ENCODE measurements around the gene MUC16. TPM values are rescaled to one million over a fixed set of nuclear protein-coding genes. Genes with fewer than 3 reads are reported as not detected.
"Not testable (repeated sequence)": the region's sequence is repeated elsewhere in the genome, so short reads cannot be mapped to it uniquely, and the experiment has no call there.

Gene MUC16
- total RNA-seq (2014; rRNA removed; shearing (Covaris generic); ENCODE audit: low replicate concordance), result not detected in 2 replicates

GRCh38 chr19:9009935-9010651, at the start of gene MUC16:
Gene MUC16 (minus strand): TSS chr19:9010409.
- Histone ChIP-seq H3K9me3 (no peaks in the 10 kb centered on the region), H3K36me3 (no peaks in the 10 kb centered on the region), H3K4me3 (no peak within 1 kb of the TSS), H3K27me3 (peaks cover 29% of the 10 kb centered on the region)
- no peak for DNase-seq

- DNase-seq, result no peak
- Histone ChIP-seq H3K27me3 (no peaks in the 10 kb centered on the region; the same call in 1 of the 2 replicates), H3K9me3 (0 out of 2 replicates have a peak, but pooled peaks cover under 1% of the 10 kb centered on the region), H3K4me3 (no peak overlapping the region), H3K36me3 (no peaks in the 10 kb centered on the region)
Observed at GRCh38 chr19:9058905-9059667, 48.9 kb upstream of the MUC16 start.

GRCh38 chr19:9057505-9058258, 47.5 kb upstream of the MUC16 start:
- Histone ChIP-seq H3K4me3 (no peak overlapping the region), H3K27me3 (no peaks in the 10 kb centered on the region; the same call in 1 of the 2 replicates), H3K9me3 (0 out of 2 replicates have a peak, but pooled peaks cover 3% of the 10 kb centered on the region), H3K36me3 (no peaks in the 10 kb centered on the region)
- DNase-seq, result no peak

- not testable (repeated sequence) for H3K9me3 ChIP-seq, H3K36me3 ChIP-seq, H3K27me3 ChIP-seq, H3K4me3 ChIP-seq, DNase-seq
Observed at GRCh38 chr19:9056131-9056530, 45.9 kb upstream of the MUC16 start.

GRCh38 chr19:9054765-9055164, 44.6 kb upstream of the MUC16 start:
- no peak for DNase-seq

GRCh38 chr19:9054207-9054606, 44.0 kb upstream of the MUC16 start:
- no peaks in the 10 kb centered on the region for H3K36me3 ChIP-seq
- no peaks in the 10 kb centered on the region; the same call in 1 of the 2 replicates for H3K27me3 ChIP-seq
- 0 out of 2 replicates have a peak, but pooled peaks cover 3% of the 10 kb centered on the region for H3K9me3 ChIP-seq
- no peak for DNase-seq
- H3K4me3 ChIP-seq, result no peak overlapping the region

More at GRCh38 chr19:9054765-9055164, 44.6 kb upstream of the MUC16 start:
- H3K36me3 ChIP-seq, result no peaks in the 10 kb centered on the region
- H3K4me3 ChIP-seq, result no peak overlapping the region
- H3K27me3 ChIP-seq, result no peaks in the 10 kb centered on the region; the same call in 1 of the 2 replicates
- H3K9me3 ChIP-seq, result 0 out of 2 replicates have a peak, but pooled peaks cover 3% of the 10 kb centered on the region

- not testable (repeated sequence) for H3K4me3 ChIP-seq, DNase-seq, H3K36me3 ChIP-seq, H3K9me3 ChIP-seq, H3K27me3 ChIP-seq
Observed at GRCh38 chr19:9053674-9054073, 43.5 kb upstream of the MUC16 start.

GRCh38 chr19:9052894-9053293, 42.7 kb upstream of the MUC16 start:
- no peak for DNase-seq
- H3K36me3 ChIP-seq, result no peaks in the 10 kb centered on the region
- H3K27me3 ChIP-seq, result no peaks in the 10 kb centered on the region; the same call in 1 of the 2 replicates
- H3K4me3 ChIP-seq, result no peak overlapping the region
- 0 out of 2 replicates have a peak, but pooled peaks cover 3% of the 10 kb centered on the region for H3K9me3 ChIP-seq

GRCh38 chr19:9046694-9047093, 36.5 kb upstream of the MUC16 start:
- no peak for DNase-seq
- H3K9me3 ChIP-seq, result no peaks in the 10 kb centered on the region
- H3K36me3 ChIP-seq, result no peaks in the 10 kb centered on the region
- H3K27me3 ChIP-seq, result peaks cover 15% of the 10 kb centered on the region
- H3K4me3 ChIP-seq, result no peak overlapping the region

GRCh38 chr19:9044449-9044848, 34.2 kb upstream of the MUC16 start:
- no peak for DNase-seq
- Histone ChIP-seq H3K27me3 (peaks cover 36% of the 10 kb centered on the region), H3K9me3 (no peaks in the 10 kb centered on the region; the same call in 1 of the 2 replicates), H3K4me3 (no peak overlapping the region), H3K36me3 (no peaks in the 10 kb centered on the region)

- H3K4me3 ChIP-seq, result no peak overlapping the region
- DNase-seq, result no peak
- H3K27me3 ChIP-seq, result peaks cover 45% of the 10 kb centered on the region
- no peaks in the 10 kb centered on the region for H3K36me3 ChIP-seq
- no peaks in the 10 kb centered on the region; the same call in 1 of the 2 replicates for H3K9me3 ChIP-seq
Observed at GRCh38 chr19:9043524-9043923, 33.3 kb upstream of the MUC16 start.

- H3K36me3 ChIP-seq, result no peaks in the 10 kb centered on the region
- H3K27me3 ChIP-seq, result peaks cover 54% of the 10 kb centered on the region
- H3K4me3 ChIP-seq, result no peak overlapping the region
Observed at GRCh38 chr19:9041023-9041422, 30.8 kb upstream of the MUC16 start.

GRCh38 chr19:9040131-9040530, 29.9 kb upstream of the MUC16 start:
- no peak for DNase-seq
- no peak overlapping the region for H3K4me3 ChIP-seq
- peaks cover 60% of the 10 kb centered on the region for H3K27me3 ChIP-seq
- H3K9me3 ChIP-seq, result no peaks in the 10 kb centered on the region; the same call in none of the 2 replicates
- no peaks in the 10 kb centered on the region for H3K36me3 ChIP-seq

More at GRCh38 chr19:9041023-9041422, 30.8 kb upstream of the MUC16 start:
- no peaks in the 10 kb centered on the region; the same call in 1 of the 2 replicates for H3K9me3 ChIP-seq
- DNase-seq, result no peak

- DNase-seq, result no peak
- Histone ChIP-seq H3K27me3 (peaks cover 64% of the 10 kb centered on the region), H3K4me3 (no peak overlapping the region), H3K36me3 (no peaks in the 10 kb centered on the region), H3K9me3 (no peaks in the 10 kb centered on the region; the same call in none of the 2 replicates)
Observed at GRCh38 chr19:9039728-9040127, 29.5 kb upstream of the MUC16 start.

GRCh38 chr19:9037400-9038062, 27.3 kb upstream of the MUC16 start:
- H3K27me3 ChIP-seq, result peaks cover 56% of the 10 kb centered on the region
- H3K4me3 ChIP-seq, result no peak overlapping the region
- no peaks in the 10 kb centered on the region; the same call in none of the 2 replicates for H3K9me3 ChIP-seq
- DNase-seq, result no peak
- no peaks in the 10 kb centered on the region for H3K36me3 ChIP-seq

- DNase-seq, result no peak
- Histone ChIP-seq H3K9me3 (peaks cover 2% of the 10 kb centered on the region; the same call in 1 of the 2 replicates), H3K36me3 (no peaks in the 10 kb centered on the region), H3K4me3 (no peak overlapping the region), H3K27me3 (peaks cover 21% of the 10 kb centered on the region)
Observed at GRCh38 chr19:9032136-9032631, 22.0 kb upstream of the MUC16 start.

Measured in MG63 (cell line).